IPS-18c (cell line): ENCODE data around the gene DCUN1D1.

Source experiments
- H3K4me3 ChIP-seq: 2 replicates; pipeline ENCODE4 v1.7.0; 2013; ENCODE audit warnings: low read depth, mild to moderate bottlenecking, low read length, moderate library complexity; ENCODE audit not compliant: insufficient read depth
- H3K9me3 ChIP-seq: one replicate; pipeline ENCODE4 v1.6.1; 2013; ENCODE audit warnings: mild to moderate bottlenecking, low read length, moderate library complexity; ENCODE audit not compliant: control insufficient read depth, insufficient read depth

The DCUN1D1 gene

DNA sequence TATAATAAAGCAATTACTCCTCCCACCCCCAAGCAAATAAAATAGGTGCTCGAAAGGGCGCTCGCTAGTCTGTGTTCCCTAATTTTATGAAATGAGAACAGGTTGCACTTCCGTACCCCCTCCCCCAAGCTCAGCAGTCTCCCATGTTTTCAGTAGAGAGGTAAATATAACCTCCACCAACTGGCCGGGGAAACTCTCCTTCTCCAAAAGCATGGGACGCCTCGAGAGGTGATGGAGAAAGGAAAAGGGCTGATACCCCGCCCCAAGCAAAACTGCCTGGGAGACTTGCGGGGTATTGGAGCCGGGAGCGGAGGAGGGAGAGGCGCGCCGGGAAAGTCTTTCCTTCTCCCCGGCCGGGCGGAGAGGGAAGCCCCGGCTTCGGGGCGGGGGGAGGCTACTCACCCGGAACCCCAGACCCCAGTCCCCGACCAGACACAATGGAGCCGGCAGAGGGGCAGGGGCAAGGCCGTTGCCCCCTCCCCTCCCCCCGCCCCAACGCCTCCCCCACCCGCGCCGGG is 605 bp downstream of the DCUN1D1 start:
- Histone ChIP-seq H3K4me3 (peak overlapping the region; percentile 74), H3K9me3 (no peaks in the 10 kb centered on the region)

DNA sequence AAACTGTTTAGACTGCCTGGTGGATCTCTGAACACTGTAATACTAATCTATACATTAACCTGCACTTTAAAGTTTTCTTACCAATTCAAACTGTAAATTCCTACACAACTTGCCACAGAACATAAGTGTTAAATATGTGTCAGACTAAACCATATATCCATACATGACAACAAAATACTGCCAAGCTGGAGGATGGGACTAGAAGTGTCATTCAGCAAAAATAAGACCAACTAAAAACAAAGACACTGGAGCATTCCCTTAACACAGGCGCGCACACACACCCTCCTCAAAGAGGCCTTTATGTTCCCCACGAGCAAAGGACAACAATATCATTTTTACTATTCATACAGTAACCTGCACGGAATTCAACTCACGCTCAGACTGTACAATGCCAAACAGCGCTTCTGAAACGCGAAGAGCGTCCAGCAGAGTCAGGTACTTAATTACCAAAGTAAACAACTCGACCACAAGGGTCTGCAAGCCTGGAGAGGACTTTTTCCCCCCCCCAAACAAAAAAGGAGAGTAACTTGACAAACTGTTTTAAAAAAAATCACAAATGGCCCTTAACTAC is 1.1 kb downstream of the DCUN1D1 start:
- H3K4me3 ChIP-seq = peak overlapping the region; percentile 74

GRCh38 chr3:182978387-182978786 is 2.0 kb downstream of the DCUN1D1 start:
- no peaks in the 10 kb centered on the region for H3K9me3 ChIP-seq
- peak overlapping the region; percentile 74 for H3K4me3 ChIP-seq

More for the DNA sequence above, 1.1 kb downstream of the DCUN1D1 start:
- no peaks in the 10 kb centered on the region for H3K9me3 ChIP-seq

DNA sequence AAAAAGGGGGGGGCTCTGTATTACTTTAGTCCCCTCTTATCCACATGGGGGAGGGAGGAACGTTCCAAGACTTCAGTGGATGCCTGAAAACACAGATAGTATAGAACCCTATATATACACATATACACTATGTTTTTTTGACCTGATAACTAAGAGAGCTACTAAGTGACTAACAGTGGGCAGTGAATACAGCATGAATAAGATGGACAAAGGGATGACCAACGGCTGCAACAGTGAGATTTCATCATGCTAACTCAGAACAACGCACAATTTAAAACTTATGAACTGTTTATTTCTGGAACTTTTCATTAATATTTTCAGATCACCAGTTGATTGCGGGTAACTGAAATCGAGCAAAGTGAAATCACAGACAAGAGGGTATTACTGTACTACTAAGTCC is 7.3 kb downstream of the DCUN1D1 start:
- Histone ChIP-seq H3K4me3 (no peak overlapping the region), H3K9me3 (no peaks in the 10 kb centered on the region)

DNA sequence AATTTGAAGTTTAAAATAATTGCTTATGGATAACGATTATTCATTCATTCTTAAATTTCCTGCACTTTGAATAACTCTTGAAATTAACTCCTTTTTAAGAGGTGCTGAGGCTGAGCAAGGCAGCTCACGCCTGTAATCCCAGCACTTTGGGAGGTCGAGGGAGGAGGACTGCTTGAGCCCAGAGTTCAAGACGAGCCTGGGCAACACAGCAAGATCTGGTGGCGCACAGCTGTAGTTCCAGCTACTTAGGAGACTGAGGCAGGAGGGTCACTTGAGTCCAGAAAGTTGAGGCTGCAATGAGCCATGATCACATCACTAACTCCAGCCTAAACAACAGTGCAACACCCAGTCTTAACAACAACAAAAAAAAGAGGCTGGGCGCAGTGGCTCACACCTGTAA is 8.0 kb downstream of the DCUN1D1 start:
- H3K4me3 ChIP-seq = no peak overlapping the region

DNA sequence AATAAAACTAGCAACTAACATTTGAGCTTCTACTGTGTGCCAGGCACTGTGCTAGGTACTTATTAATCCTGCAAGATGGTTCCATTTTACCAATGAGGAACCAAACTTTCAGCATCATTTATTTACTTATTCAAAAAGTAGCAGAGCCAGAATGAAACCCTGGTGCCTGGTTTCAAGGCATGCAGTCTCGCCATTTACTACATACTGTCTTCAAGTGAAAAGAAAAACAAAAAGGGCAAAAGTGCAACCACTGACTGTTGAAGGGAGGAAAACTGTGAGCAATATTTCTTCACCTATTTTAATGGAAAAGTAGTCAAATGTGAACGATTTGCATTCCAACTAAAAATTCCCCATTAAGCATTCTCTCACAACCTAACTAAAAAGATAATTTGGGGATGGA is 8.7 kb downstream of the DCUN1D1 start:
- H3K4me3 ChIP-seq = no peak overlapping the region
- H3K9me3 ChIP-seq = no peaks in the 10 kb centered on the region

More for the DNA sequence above, 8.0 kb downstream of the DCUN1D1 start:
- H3K9me3 ChIP-seq = no peaks in the 10 kb centered on the region

DNA sequence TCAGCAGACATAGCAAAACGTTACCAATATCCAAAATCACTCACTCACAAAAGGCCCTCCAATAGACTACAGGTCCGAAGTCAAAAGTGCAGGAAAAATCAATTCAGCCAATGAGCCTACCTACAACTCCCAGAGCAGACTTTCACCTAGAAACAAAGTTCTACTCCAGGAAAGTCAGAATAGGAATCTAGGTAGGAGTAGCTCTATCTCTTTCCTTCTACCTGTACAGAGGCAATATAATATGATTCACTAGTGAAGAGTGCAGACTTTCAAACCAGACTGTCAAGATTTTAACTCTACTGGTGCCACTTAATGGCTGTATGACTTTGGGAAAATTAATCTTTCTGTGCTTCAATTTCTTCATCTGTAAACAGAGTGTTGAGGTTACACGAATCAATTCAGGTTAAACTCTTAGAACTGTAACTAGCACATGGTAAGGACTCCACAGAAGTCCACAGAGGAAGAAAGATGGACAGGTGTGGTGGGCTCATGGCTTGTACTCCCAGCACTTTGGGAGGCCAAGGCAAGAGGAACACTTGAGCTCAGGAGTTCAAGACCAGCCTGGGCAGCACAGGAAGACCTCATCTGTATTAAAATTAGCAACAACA is 9.4 kb downstream of the DCUN1D1 start:
- H3K4me3 ChIP-seq = no peak overlapping the region
- H3K9me3 ChIP-seq = no peaks in the 10 kb centered on the region

- no peaks in the 10 kb centered on the region for H3K9me3 ChIP-seq
- H3K4me3 ChIP-seq = no peak overlapping the region
Measured at GRCh38 chr3:182969853-182970252, 10.5 kb downstream of the DCUN1D1 start.

- no peaks in the 10 kb centered on the region for H3K9me3 ChIP-seq
Measured at GRCh38 chr3:182969277-182969676, 11.1 kb downstream of the DCUN1D1 start.

GRCh38 chr3:182967218-182968204 is 12.8 kb downstream of the DCUN1D1 start:
- H3K9me3 ChIP-seq = no peaks in the 10 kb centered on the region
- H3K4me3 ChIP-seq = no peak overlapping the region

More at GRCh38 chr3:182969277-182969676, 11.1 kb downstream of the DCUN1D1 start:
- H3K4me3 ChIP-seq = no peak overlapping the region

DNA sequence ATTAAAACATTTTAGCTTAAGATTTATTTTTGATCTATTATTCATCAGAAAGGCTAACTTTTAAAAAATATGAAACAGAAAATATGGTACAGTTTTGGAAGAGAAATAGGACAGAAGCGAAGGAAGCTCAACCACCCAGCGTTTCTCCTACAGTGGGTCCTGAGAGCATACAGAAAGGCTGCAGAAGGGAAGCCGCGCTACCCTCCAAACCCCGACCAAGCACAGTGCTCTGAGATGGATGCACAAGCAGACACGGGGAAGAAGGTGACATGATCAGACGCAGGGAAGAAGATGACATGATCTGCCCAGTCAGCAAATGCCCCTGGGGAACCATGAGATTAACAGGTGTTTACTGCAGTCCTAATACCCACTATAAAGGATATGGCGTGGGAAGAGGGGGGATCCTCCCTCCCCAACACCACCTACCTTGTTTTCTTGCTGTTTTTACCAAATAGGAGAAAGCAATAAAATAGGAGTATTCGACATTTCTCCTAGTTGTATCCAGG is 14.4 kb downstream of the DCUN1D1 start:
- H3K4me3 ChIP-seq = no peak overlapping the region
- H3K9me3 ChIP-seq = no peaks in the 10 kb centered on the region

DNA sequence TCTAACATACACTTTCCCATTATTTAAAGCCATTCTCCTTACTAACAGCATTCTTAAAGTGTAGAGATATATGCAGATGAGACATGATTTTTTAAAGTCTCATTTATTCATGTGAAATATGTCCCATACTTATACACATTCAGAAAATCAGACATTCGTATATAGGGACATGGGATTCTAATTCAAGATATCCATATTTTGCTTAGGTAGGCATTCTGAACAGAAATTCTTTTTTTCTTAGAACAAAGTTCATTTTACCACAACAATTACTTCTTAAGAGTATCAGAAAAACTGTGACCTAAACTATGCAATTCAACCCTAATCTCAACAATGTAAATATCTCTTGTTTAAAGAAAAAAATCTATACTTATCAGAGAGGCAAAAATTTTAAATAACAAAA is 16.2 kb downstream of the DCUN1D1 start:
- no peak overlapping the region for H3K4me3 ChIP-seq
- no peaks in the 10 kb centered on the region for H3K9me3 ChIP-seq

DNA sequence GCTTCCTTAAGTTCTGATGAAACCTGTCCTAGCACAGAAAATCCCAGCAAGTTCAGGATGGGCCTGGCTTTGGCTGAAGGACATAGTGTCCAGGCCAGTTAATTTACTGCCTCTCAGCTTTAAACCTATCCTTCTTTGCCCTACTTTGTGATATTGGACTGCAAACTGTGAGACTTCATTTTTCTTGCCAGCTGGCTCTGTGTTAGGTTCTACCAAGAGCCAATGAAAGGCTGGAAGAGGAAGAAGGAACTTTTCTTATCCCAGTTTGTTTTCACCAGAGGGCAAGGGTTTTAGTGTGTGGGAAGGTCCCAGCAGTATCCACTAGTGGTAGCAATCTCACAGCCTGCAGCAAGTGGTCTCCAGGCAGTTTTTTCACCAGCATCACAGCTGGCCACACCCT is 18.2 kb downstream of the DCUN1D1 start:
- H3K4me3 ChIP-seq = no peak overlapping the region
- no peaks in the 10 kb centered on the region for H3K9me3 ChIP-seq

- H3K4me3 ChIP-seq = no peak overlapping the region
- no peaks in the 10 kb centered on the region for H3K9me3 ChIP-seq
Measured at GRCh38 chr3:182959474-182960350, 20.6 kb downstream of the DCUN1D1 start.

- no peak overlapping the region for H3K4me3 ChIP-seq
- peaks cover 2% of the 10 kb centered on the region for H3K9me3 ChIP-seq
Measured at GRCh38 chr3:182957676-182958266, 22.6 kb downstream of the DCUN1D1 start.

DNA sequence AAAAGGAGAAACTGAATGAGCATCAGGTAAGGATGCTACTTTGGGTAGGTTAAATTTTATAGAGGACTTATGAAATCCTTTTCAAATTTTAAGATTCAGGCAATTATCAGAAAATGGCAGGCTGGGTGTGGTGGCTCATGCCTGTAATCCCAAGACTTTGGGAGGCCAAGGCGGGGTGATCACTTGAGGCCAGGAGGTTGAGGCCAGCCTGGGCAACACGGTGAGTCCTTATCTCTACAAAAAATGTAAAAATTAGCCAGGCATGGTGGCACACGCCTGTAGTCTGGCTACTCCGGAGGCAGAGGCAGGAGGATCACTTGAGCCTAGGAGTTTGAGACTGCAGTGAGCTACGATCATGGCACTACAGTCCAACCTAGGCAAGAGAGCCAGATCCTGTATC is 23.1 kb downstream of the DCUN1D1 start:
- peaks cover 2% of the 10 kb centered on the region for H3K9me3 ChIP-seq

More for the DNA sequence above, 23.1 kb downstream of the DCUN1D1 start:
- H3K4me3 ChIP-seq = no peak overlapping the region
